ENCODE data around the gene TAX1BP1. TPM values are rescaled to one million over a fixed set of nuclear protein-coding genes. Genes with fewer than 3 reads are reported as not detected.

TAX1BP1 gene
- total RNA-seq, 1 experiment from 2014 or later = 101 TPM

GRCh38 chr7:27812706-27813105 is 72.7 kb downstream of the TAX1BP1 start:
- H3K4me1 ChIP-seq (replicated peaks) = peaks cover 10% of the 10 kb centered on the region
- no peak for DNase-seq (ENCODE audit: low read depth in 1 of 2, low spot score in 2 of 2)
- H3K27ac ChIP-seq = no peak overlapping the region
- no peaks in the 10 kb centered on the region for H3K27me3 ChIP-seq (replicated peaks)
- no peak overlapping the region for H3K4me3 ChIP-seq
- H3K9me3 ChIP-seq (replicated peaks) = no peaks in the 10 kb centered on the region
- peaks cover 20% of the 10 kb centered on the region for H3K36me3 ChIP-seq

- no peaks in the 10 kb centered on the region for H3K27me3 ChIP-seq (replicated peaks)
- H3K9me3 ChIP-seq (replicated peaks) = no peaks in the 10 kb centered on the region
- no peak overlapping the region for H3K4me3 ChIP-seq
- no peaks in the 10 kb centered on the region for H3K4me1 ChIP-seq (replicated peaks)
- no peak overlapping the region for H3K27ac ChIP-seq
- DNase-seq (ENCODE audit: low read depth in 1 of 2, low spot score in 2 of 2) = no peak
- peaks cover 47% of the 10 kb centered on the region for H3K36me3 ChIP-seq
Measured at GRCh38 chr7:27822245-27822644, 82.3 kb downstream of the TAX1BP1 start.

- H3K27ac ChIP-seq = no peak overlapping the region
- H3K9me3 ChIP-seq (replicated peaks) = no peaks in the 10 kb centered on the region
- H3K4me1 ChIP-seq (replicated peaks) = no peaks in the 10 kb centered on the region
- no peak for DNase-seq (ENCODE audit: low read depth in 1 of 2, low spot score in 2 of 2)
- H3K27me3 ChIP-seq (replicated peaks) = no peaks in the 10 kb centered on the region
- no peak overlapping the region for H3K4me3 ChIP-seq
- H3K36me3 ChIP-seq = peaks cover 33% of the 10 kb centered on the region
Measured at GRCh38 chr7:27825891-27826290, 85.9 kb downstream of the TAX1BP1 start.

- H3K9me3 ChIP-seq (replicated peaks) = no peaks in the 10 kb centered on the region
- no peak overlapping the region for H3K27ac ChIP-seq
- no peaks in the 10 kb centered on the region for H3K4me1 ChIP-seq (replicated peaks)
- no peak overlapping the region for H3K4me3 ChIP-seq
- no peak for DNase-seq (ENCODE audit: low read depth in 1 of 2, low spot score in 2 of 2)
- no peaks in the 10 kb centered on the region for H3K27me3 ChIP-seq (replicated peaks)
- H3K36me3 ChIP-seq = peaks cover 38% of the 10 kb centered on the region
Measured at GRCh38 chr7:27826357-27826756, 86.4 kb downstream of the TAX1BP1 start.

- Histone ChIP-seq H3K27me3 (replicated peaks) (no peaks in the 10 kb centered on the region), H3K4me3 (no peak overlapping the region), H3K27ac (no peak overlapping the region), H3K36me3 (peaks cover 57% of the 10 kb centered on the region), H3K4me1 (replicated peaks) (no peaks in the 10 kb centered on the region), H3K9me3 (replicated peaks) (no peaks in the 10 kb centered on the region)
- DNase-seq (ENCODE audit: low read depth in 1 of 2, low spot score in 2 of 2) = no peak
Measured at GRCh38 chr7:27834179-27834921, 94.4 kb downstream of the TAX1BP1 start.

- 0 out of 2 replicates have a peak overlapping the region, but pooled peaks have one; percentile 9 for H3K27ac ChIP-seq
- no peaks in the 10 kb centered on the region for H3K9me3 ChIP-seq (replicated peaks)
- H3K36me3 ChIP-seq = peaks cover 58% of the 10 kb centered on the region
- H3K4me3 ChIP-seq = no peak overlapping the region
- no peaks in the 10 kb centered on the region for H3K27me3 ChIP-seq (replicated peaks)
- H3K4me1 ChIP-seq (replicated peaks) = no peaks in the 10 kb centered on the region
- DNase-seq (ENCODE audit: low read depth in 1 of 2, low spot score in 2 of 2) = no peak
Measured at GRCh38 chr7:27835376-27835775, 95.4 kb downstream of the TAX1BP1 start.

GRCh38 chr7:27836536-27836935 is 96.6 kb downstream of the TAX1BP1 start:
- no peaks in the 10 kb centered on the region for H3K4me1 ChIP-seq (replicated peaks)
- no peak overlapping the region for H3K4me3 ChIP-seq
- H3K9me3 ChIP-seq (replicated peaks) = no peaks in the 10 kb centered on the region
- H3K36me3 ChIP-seq = peaks cover 47% of the 10 kb centered on the region
- no peaks in the 10 kb centered on the region for H3K27me3 ChIP-seq (replicated peaks)
- no peak for DNase-seq (ENCODE audit: low read depth in 1 of 2, low spot score in 2 of 2)
- H3K27ac ChIP-seq = no peak overlapping the region

GRCh38 chr7:27839099-27839498 is 99.1 kb downstream of the TAX1BP1 start:
- Histone ChIP-seq H3K36me3 (peaks cover 30% of the 10 kb centered on the region), H3K27me3 (replicated peaks) (no peaks in the 10 kb centered on the region), H3K27ac (no peak overlapping the region), H3K4me3 (no peak overlapping the region), H3K9me3 (replicated peaks) (no peaks in the 10 kb centered on the region), H3K4me1 (replicated peaks) (no peaks in the 10 kb centered on the region)
- DNase-seq (ENCODE audit: low read depth in 1 of 2, low spot score in 2 of 2) = no peak

- H3K36me3 ChIP-seq = peaks cover 18% of the 10 kb centered on the region; the same call in 1 of the 2 replicates
- DNase-seq (ENCODE audit: low read depth in 1 of 2, low spot score in 2 of 2) = no peak
- H3K4me3 ChIP-seq = no peak overlapping the region
- H3K9me3 ChIP-seq (replicated peaks) = no peaks in the 10 kb centered on the region
- no peaks in the 10 kb centered on the region for H3K27me3 ChIP-seq (replicated peaks)
- no peaks in the 10 kb centered on the region for H3K4me1 ChIP-seq (replicated peaks)
- H3K27ac ChIP-seq = no peak overlapping the region
Measured at GRCh38 chr7:27840313-27840712, 100.4 kb downstream of the TAX1BP1 start.

GRCh38 chr7:27840760-27841364 is 100.9 kb downstream of the TAX1BP1 start:
- no peak for DNase-seq (ENCODE audit: low read depth in 1 of 2, low spot score in 2 of 2)
- Histone ChIP-seq H3K27me3 (replicated peaks) (no peaks in the 10 kb centered on the region), H3K36me3 (peaks cover 17% of the 10 kb centered on the region; the same call in 1 of the 2 replicates), H3K9me3 (replicated peaks) (no peaks in the 10 kb centered on the region), H3K27ac (no peak overlapping the region), H3K4me1 (replicated peaks) (no peaks in the 10 kb centered on the region), H3K4me3 (no peak overlapping the region)

GRCh38 chr7:27842094-27842692 is 102.2 kb downstream of the TAX1BP1 start:
- Histone ChIP-seq H3K27ac (no peak overlapping the region), H3K4me3 (no peak overlapping the region), H3K27me3 (replicated peaks) (no peaks in the 10 kb centered on the region), H3K4me1 (replicated peaks) (no peaks in the 10 kb centered on the region), H3K9me3 (replicated peaks) (no peaks in the 10 kb centered on the region), H3K36me3 (peaks cover 8% of the 10 kb centered on the region; the same call in 1 of the 2 replicates)
- DNase-seq (ENCODE audit: low read depth in 1 of 2, low spot score in 2 of 2) = no peak

- no peaks in the 10 kb centered on the region for H3K4me1 ChIP-seq (replicated peaks)
- H3K4me3 ChIP-seq = no peak overlapping the region
- H3K9me3 ChIP-seq (replicated peaks) = no peaks in the 10 kb centered on the region
- H3K36me3 ChIP-seq = peaks cover 8% of the 10 kb centered on the region; the same call in 1 of the 2 replicates
- no peak overlapping the region for H3K27ac ChIP-seq
- H3K27me3 ChIP-seq (replicated peaks) = no peaks in the 10 kb centered on the region
- no peak for DNase-seq (ENCODE audit: low read depth in 1 of 2, low spot score in 2 of 2)
Measured at GRCh38 chr7:27842851-27843250, 102.9 kb downstream of the TAX1BP1 start.

GRCh38 chr7:27843584-27844305 is 103.8 kb downstream of the TAX1BP1 start:
- no peaks in the 10 kb centered on the region for H3K27me3 ChIP-seq (replicated peaks)
- H3K27ac ChIP-seq = no peak overlapping the region
- DNase-seq (ENCODE audit: low read depth in 1 of 2, low spot score in 2 of 2) = no peak
- no peaks in the 10 kb centered on the region for H3K4me1 ChIP-seq (replicated peaks)
- no peaks in the 10 kb centered on the region for H3K9me3 ChIP-seq (replicated peaks)
- H3K4me3 ChIP-seq = no peak overlapping the region
- H3K36me3 ChIP-seq = peaks cover 8% of the 10 kb centered on the region; the same call in 1 of the 2 replicates
